ENCODE data around the gene GRAMD1B. TPM values are rescaled to one million over a fixed set of nuclear protein-coding genes. Genes with fewer than 3 reads are reported as not detected.
A peak's percentile ranks its signal among the peaks of the same experiment; 100 is the strongest.
"Not testable (repeated sequence)": the region's sequence is repeated elsewhere in the genome, so short reads cannot be mapped to it uniquely, and the experiment has no call there.

Gene GRAMD1B
- total RNA-seq, 2 donors from 2014 or later = 0.66 to 3.4 TPM

DNA sequence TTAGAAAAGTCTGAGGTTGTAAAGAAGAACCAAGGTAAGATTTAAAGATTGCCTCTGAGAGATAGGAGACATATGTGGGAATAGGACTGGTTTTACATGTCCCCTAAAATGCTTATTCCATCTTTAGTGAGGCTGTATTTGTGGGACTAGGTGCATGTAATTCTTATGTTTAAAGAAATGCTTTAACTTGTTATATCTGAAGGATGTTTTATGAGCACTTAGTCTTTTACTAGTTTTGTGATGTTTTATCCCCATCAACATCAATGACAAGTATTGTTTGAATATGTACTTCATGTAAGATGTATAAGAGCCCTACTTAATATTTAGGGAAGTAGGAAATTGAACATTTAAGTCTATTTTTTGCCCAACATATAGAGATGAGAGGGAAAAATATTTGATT lies 24.7 kb downstream of the GRAMD1B start:
- intact Hi-C loops (cut with DNase I) = no loop called here
- H3K27ac ChIP-seq = no peak overlapping the region
- H3K4me1 ChIP-seq = no peaks in the 10 kb centered on the region
- DNase-seq (no peak), ATAC-seq (no peak)
- no peaks in the 10 kb centered on the region for H3K36me3 ChIP-seq (replicated peaks in 1 of 2; ENCODE audit: insufficient read depth in 1 of 2, low read depth in 2 of 2)
- H3K27me3 ChIP-seq = no peaks in the 10 kb centered on the region
- H3K4me3 ChIP-seq = no peak overlapping the region
- no peak for TF ChIP-seq POLR2A (IDR thresholded peaks at IDR 0.05)
- TF ChIP-seq, protein P1, sequence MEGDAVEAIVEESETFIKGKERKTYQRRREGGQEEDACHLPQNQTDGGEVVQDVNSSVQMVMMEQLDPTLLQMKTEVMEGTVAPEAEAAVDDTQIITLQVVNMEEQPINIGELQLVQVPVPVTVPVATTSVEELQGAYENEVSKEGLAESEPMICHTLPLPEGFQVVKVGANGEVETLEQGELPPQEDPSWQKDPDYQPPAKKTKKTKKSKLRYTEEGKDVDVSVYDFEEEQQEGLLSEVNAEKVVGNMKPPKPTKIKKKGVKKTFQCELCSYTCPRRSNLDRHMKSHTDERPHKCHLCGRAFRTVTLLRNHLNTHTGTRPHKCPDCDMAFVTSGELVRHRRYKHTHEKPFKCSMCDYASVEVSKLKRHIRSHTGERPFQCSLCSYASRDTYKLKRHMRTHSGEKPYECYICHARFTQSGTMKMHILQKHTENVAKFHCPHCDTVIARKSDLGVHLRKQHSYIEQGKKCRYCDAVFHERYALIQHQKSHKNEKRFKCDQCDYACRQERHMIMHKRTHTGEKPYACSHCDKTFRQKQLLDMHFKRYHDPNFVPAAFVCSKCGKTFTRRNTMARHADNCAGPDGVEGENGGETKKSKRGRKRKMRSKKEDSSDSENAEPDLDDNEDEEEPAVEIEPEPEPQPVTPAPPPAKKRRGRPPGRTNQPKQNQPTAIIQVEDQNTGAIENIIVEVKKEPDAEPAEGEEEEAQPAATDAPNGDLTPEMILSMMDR (IDR thresholded peaks at IDR 0.05) = no peak
- H3K9me3 ChIP-seq = no peaks in the 10 kb centered on the region

DNA sequence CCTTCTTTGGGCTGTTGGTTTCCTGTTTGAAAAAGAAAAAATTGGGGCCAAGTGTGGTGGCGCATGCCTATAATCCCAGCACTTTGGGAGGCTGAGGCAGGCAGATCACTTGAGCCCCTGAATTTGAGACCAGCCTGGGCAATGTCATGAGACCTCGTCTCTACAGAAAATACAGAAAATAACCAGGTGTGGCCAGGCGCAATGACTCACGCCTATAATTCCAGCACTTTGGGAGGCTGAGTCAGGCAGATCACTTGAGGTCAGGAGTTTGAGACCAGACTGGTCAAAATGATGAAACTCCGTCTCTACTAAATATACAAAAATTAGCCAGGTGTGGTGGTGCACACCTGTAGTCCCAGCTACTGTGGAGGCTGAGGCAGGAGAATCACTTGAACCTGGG lies 26.4 kb downstream of the GRAMD1B start:
- H3K9me3 ChIP-seq; H3K4me3 ChIP-seq; H3K36me3 ChIP-seq (replicated peaks in 1 of 2; ENCODE audit: insufficient read depth in 1 of 2, low read depth in 2 of 2); H3K4me1 ChIP-seq; H3K27me3 ChIP-seq; ATAC-seq; intact Hi-C loops (cut with DNase I); DNase-seq: not testable (repeated sequence)
- peak overlapping the region in 1 of 4 donors; percentile 55 for H3K27ac ChIP-seq
- WGBS, 2 donors = 81 to 85% methylated on average over 5 of the region's 5 CpGs

GRCh38 chr11:123457187-123457770 lies 27.2 kb downstream of the GRAMD1B start:
- 58 to 79% methylated on average over 8 of the region's 8 CpGs for WGBS, 2 donors
- peak overlapping the region in 1 of 4 donors; percentile 55 for H3K27ac ChIP-seq
- intact Hi-C loops (cut with DNase I) = no loop called here
- no peak for ATAC-seq
- DNase-seq = peak in 1 of 4 donors; percentile 59
- H3K9me3 ChIP-seq = no peaks in the 10 kb centered on the region
- no peaks in the 10 kb centered on the region for H3K27me3 ChIP-seq
- TF ChIP-seq POLR2A (IDR thresholded peaks at IDR 0.05) = no peak
- TF ChIP-seq, protein P1 (IDR thresholded peaks at IDR 0.05) = no peak
- no peak overlapping the region for H3K4me3 ChIP-seq
- peaks cover 7% of the 10 kb centered on the region for H3K4me1 ChIP-seq
- no peaks in the 10 kb centered on the region for H3K36me3 ChIP-seq (replicated peaks in 1 of 2; ENCODE audit: insufficient read depth in 1 of 2, low read depth in 2 of 2)

- H3K27me3 ChIP-seq = no peaks in the 10 kb centered on the region
- WGBS, 2 donors = 79 to 84% methylated on average over 2 of the region's 2 CpGs
- peaks cover 7% of the 10 kb centered on the region for H3K4me1 ChIP-seq
- DNase-seq = no peak
- no peak for ATAC-seq
- no peaks in the 10 kb centered on the region for H3K36me3 ChIP-seq (replicated peaks in 1 of 2; ENCODE audit: insufficient read depth in 1 of 2, low read depth in 2 of 2)
- H3K4me3 ChIP-seq = no peak overlapping the region
- no peak for TF ChIP-seq POLR2A (IDR thresholded peaks at IDR 0.05)
- TF ChIP-seq, protein P1 (IDR thresholded peaks at IDR 0.05) = no peak
- intact Hi-C loops (cut with DNase I) = no loop called here
- no peaks in the 10 kb centered on the region for H3K9me3 ChIP-seq
- H3K27ac ChIP-seq = no peak overlapping the region
Measured at GRCh38 chr11:123458501-123458900, 28.4 kb downstream of the GRAMD1B start.

GRCh38 chr11:123460012-123460700 lies 30.1 kb downstream of the GRAMD1B start:
- WGBS, 2 donors = 35 to 36% methylated on average over 7 of the region's 7 CpGs
- Histone ChIP-seq H3K36me3 (replicated peaks in 1 of 2; ENCODE audit: insufficient read depth in 1 of 2, low read depth in 2 of 2) (no peaks in the 10 kb centered on the region), H3K4me3 (no peak overlapping the region), H3K27ac (no peak overlapping the region), H3K9me3 (no peaks in the 10 kb centered on the region), H3K27me3 (no peaks in the 10 kb centered on the region), H3K4me1 (peaks cover 7% of the 10 kb centered on the region)
- ATAC-seq (no peak), DNase-seq (no peak)
- intact Hi-C loops (cut with DNase I) = no loop called here
- TF ChIP-seq, protein P1 (IDR thresholded peaks at IDR 0.05) = no peak
- no peak for TF ChIP-seq POLR2A (IDR thresholded peaks at IDR 0.05)
